Activated CD8-positive, alpha-beta memory T cell treated with anti-CD3 and anti-CD28 coated beads, Interleukin-2, amount 50 U/mL, for 24 hours (primary cell): ENCODE measurements around the gene RNF144B.

Experiments used
- DNase-seq: peaks from one replicate; pipeline ENCODE4 v3.0.0-alpha.2; 2020; ENCODE audit errors: extremely low read depth

Gene RNF144B

DNA sequence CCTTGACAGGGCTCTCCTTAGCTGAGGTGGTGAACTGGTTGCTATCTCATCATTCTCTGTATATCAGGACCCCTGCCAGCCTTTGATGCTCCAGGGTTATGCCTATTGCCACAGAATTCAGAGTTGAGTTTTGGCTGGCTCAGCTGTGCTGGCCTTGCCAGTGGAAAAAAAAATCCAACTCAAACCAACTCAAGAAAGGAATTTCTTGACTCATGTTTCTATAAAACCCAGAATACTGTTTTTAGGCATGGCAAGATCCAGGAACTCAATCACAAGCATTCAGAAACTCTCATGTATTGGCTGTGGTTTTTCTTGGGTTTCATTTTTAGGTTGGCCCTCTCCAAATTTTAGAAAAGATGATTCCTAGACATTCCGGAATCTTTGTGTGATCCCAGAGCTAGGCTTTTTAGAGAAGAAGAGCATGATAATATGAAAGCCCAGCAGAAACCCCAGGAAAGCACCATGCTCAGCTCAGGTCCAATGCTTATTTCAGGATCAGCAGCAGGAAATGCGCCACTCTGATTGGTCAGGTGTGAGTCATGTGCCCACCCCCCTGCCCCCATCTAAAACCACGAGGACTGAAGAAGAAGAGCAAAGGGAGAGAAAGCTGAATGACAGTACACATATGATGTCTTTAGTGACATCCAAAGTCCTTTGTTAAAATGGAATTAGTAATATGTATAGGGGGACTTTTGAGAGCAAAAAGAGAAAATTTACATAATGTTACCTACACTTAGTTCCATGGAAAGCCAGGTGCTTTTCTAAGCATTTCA lies 122.9 kb downstream of the RNF144B start:
- DNase-seq: no peak

DNA sequence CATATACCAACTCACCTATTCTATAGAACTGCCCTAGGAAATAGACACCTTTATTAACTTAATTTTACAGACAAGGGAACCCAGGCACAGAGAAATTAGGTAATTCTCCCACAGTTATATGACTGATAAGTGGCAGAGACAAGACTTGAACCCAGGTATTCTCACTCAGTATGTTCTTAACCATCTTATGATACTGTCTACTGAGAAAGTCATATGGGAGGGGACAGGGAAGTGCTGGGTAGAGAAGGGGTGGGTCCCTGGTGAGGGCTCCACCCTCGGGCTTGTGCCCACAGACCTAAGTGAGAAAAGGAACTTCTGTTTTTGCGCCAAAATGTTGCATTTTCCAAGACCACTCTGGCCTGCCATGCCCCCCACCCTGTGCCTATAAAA lies 123.5 kb downstream of the RNF144B start:
- no peak for DNase-seq

DNA sequence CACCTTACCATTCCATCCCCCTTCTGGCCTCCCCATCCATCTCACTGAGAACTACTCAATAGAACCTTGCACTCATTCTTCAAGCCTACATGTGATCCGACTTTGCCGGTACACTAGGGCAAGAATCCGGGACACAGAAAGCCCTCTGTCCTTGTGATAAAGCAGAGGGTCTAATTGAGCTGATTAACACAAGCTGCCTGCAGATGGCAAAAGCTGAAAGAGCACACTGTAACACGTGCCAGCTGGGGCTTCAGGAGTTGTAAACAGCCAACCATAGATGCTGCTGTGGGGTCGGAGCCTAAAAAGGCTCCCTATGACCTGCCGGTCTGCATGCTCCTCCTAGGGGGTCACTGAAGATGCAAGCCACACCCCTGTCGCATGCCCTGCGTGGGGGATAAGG lies 124.1 kb downstream of the RNF144B start:
- DNase-seq: no peak

DNA sequence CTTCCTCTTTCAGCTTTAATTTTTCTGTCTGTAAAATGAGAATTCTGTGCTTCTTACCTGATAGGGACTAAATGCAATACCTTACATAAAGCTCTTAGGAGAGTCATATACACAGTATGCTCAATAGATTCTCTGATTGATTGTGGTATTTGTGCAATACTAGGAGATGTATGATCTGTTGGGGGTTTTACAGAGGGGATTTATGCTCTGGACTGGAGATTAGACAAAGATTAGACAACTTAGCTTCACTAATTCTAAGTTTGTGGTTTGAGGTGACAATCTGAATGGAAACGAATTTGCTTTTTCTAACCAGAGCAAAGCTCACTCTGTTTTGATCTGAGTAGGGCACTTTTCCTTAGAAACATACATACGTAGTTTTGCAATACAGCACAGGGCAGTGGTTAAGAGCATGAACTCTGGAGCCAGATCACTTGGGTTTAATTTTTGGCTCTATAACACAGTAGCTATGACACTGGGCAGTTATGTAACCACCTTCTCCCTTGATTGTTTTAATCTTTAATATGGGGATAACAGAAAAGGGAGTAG lies 126.2 kb downstream of the RNF144B start:
- DNase-seq: no peak

DNA sequence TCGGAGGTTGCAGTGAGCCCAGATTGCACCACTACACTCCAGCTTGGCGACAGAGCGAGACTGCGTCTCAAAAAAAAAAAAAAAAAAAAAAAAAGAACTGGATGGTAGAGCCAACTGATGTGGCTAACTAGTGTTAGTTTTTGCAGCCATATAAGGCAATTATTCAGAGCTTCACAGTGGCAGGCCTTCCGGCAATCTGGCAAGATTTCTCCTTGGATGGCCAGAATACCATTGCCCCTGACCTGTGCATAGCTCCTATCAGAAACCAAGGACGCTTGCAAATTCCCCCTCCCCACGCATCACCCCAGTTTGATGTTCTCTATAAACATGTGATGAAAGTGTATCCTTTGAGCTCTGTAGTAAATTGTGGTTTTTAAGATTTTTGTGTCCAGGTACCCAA lies 127.0 kb downstream of the RNF144B start:
- no peak for DNase-seq

DNA sequence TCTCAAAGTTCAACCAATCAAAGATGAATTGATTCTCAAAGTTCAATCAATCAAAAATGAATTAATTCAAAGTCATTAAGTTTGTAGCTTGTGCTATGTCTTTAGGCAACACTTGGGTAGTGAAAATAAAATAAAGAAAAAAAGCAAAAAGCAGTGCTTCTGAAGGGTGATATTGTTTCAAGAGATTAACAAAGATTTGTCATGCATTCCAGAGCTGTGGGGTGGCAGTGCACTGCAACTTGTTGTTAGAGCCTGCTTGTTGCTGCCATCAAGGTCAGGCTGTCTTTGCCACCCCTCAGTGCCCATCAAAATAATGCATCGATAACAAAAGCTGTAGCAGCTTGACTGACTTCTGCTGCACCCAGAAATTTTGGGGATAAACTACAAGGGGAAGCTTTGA lies 128.6 kb downstream of the RNF144B start:
- no peak for DNase-seq
